ENCODE measurements around the gene SPOUT1. TPM values are rescaled to one million over a fixed set of nuclear protein-coding genes. Genes with fewer than 3 reads are reported as not detected.

SPOUT1 gene
- total and polyA plus RNA-seq, 2 of the 13 experiments (the other 11 are each of a cell fraction or from before 2014, with no cell fraction given): 39.0 to 45.8 TPM

DNA sequence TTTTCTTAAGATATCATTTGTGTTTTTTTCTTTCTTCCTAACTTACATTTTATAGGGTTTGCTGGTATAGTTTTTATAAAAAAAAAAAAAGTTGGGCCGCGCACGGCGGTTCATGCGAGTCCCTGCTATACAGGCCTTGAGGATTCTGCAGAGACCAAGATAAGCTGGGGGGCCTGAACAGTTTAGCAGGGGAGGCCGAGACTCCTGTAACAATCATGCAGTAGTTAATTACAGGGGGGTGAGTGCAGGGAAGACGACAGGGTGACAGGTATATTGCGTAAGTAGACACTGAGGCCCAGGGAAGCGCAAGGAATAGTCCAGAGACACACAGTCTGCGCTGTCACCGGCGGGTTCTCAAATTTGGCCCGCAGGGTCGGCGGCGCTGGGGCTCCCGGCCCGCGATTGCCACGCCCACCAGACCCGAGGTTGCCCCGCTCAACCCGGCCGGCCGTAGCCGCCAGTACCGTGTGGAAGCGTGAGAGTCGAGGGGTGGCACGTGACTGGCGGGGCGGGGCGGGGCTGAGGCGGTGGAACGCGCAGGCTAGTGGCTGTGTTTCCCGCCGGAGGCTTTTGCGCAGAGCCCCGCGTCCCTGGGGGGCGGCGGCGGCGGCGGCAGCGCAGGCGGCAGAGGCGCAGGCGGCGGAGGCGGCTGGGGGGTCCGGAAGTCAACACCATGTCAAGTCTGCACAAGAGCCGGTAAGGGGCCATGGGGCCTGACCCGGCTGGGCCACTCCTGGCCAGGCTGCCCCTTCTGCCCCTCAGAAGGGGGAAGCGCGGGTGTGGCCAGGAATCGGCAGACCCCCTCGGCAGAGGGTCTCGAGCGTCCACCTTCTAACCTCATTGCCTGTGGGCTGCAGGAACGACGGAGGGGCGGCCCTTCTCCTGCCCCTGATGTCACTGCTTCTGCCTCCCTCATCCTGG lies 42.7 kb downstream of the SPOUT1 start, which contains the start of gene TBC1D13 (continued):
- no peak for TF ChIP-seq MAFK (conservative IDR thresholded peaks at IDR 0.05 in 1 of 2, IDR thresholded peaks at IDR 0.05 in 1 of 2; ENCODE audit: low read length in 2 of 2)
- TF ChIP-seq ZNF619 (CRISPR knock-in tag; IDR thresholded peaks at IDR 0.05): peak; percentile 94
- TF ChIP-seq, protein P1, sequence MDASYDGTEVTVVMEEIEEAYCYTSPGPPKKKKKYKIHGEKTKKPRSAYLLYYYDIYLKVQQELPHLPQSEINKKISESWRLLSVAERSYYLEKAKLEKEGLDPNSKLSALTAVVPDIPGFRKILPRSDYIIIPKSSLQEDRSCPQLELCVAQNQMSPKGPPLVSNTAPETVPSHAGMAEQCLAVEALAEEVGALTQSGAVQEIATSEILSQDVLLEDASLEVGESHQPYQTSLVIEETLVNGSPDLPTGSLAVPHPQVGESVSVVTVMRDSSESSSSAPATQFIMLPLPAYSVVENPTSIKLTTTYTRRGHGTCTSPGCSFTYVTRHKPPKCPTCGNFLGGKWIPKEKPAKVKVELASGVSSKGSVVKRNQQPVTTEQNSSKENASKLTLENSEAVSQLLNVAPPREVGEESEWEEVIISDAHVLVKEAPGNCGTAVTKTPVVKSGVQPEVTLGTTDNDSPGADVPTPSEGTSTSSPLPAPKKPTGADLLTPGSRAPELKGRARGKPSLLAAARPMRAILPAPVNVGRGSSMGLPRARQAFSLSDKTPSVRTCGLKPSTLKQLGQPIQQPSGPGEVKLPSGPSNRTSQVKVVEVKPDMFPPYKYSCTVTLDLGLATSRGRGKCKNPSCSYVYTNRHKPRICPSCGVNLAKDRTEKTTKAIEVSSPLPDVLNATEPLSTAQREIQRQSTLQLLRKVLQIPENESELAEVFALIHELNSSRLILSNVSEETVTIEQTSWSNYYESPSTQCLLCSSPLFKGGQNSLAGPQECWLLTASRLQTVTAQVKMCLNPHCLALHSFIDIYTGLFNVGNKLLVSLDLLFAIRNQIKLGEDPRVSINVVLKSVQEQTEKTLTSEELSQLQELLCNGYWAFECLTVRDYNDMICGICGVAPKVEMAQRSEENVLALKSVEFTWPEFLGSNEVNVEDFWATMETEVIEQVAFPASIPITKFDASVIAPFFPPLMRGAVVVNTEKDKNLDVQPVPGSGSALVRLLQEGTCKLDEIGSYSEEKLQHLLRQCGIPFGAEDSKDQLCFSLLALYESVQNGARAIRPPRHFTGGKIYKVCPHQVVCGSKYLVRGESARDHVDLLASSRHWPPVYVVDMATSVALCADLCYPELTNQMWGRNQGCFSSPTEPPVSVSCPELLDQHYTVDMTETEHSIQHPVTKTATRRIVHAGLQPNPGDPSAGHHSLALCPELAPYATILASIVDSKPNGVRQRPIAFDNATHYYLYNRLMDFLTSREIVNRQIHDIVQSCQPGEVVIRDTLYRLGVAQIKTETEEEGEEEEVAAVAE (CRISPR knock-in tag; IDR thresholded peaks at IDR 0.05; ENCODE audit: borderline replicate concordance): 0 out of 2 replicates have a peak, but pooled peaks have one; percentile 49
- TF ChIP-seq SRY (CRISPR knock-in tag; IDR thresholded peaks at IDR 0.05): peak; percentile 91; the same call in 1 of the 2 replicates
- TF ChIP-seq PRMT3 (CRISPR knock-in tag; IDR thresholded peaks at IDR 0.05; ENCODE audit: borderline replicate concordance, low read depth): no peak
- peak; percentile 96 for TF ChIP-seq ZNF616 (CRISPR knock-in tag; IDR thresholded peaks at IDR 0.05; ENCODE audit: low read depth)
- peak; percentile 62; the same call in 1 of the 2 replicates for TF ChIP-seq ZNF143 (CRISPR knock-in tag; IDR thresholded peaks at IDR 0.05)
- TF ChIP-seq, protein P2, sequence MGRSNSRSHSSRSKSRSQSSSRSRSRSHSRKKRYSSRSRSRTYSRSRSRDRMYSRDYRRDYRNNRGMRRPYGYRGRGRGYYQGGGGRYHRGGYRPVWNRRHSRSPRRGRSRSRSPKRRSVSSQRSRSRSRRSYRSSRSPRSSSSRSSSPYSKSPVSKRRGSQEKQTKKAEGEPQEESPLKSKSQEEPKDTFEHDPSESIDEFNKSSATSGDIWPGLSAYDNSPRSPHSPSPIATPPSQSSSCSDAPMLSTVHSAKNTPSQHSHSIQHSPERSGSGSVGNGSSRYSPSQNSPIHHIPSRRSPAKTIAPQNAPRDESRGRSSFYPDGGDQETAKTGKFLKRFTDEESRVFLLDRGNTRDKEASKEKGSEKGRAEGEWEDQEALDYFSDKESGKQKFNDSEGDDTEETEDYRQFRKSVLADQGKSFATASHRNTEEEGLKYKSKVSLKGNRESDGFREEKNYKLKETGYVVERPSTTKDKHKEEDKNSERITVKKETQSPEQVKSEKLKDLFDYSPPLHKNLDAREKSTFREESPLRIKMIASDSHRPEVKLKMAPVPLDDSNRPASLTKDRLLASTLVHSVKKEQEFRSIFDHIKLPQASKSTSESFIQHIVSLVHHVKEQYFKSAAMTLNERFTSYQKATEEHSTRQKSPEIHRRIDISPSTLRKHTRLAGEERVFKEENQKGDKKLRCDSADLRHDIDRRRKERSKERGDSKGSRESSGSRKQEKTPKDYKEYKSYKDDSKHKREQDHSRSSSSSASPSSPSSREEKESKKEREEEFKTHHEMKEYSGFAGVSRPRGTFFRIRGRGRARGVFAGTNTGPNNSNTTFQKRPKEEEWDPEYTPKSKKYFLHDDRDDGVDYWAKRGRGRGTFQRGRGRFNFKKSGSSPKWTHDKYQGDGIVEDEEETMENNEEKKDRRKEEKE (IDR thresholded peaks at IDR 0.05): no peak
- no peak for TF ChIP-seq RFX3 (CRISPR knock-in tag; IDR thresholded peaks at IDR 0.05)
- TF ChIP-seq SNRNP70 (IDR thresholded peaks at IDR 0.05; ENCODE audit: low read depth, low read length): no peak
- no peak for TF ChIP-seq ZNF775 (CRISPR knock-in tag; IDR thresholded peaks at IDR 0.05; ENCODE audit: borderline replicate concordance)
- peak; percentile 81; the same call in 1 of the 2 replicates for TF ChIP-seq ZNF121 (CRISPR knock-in tag; IDR thresholded peaks at IDR 0.05)
- no peak for TF ChIP-seq NFE2L2 (IDR thresholded peaks at IDR 0.05; ENCODE audit: low read length)
- peak; percentile 83 for TF ChIP-seq FOXA3 (CRISPR knock-in tag; IDR thresholded peaks at IDR 0.05)
- no peak for TF ChIP-seq ZNF326 (CRISPR knock-in tag; IDR thresholded peaks at IDR 0.05; ENCODE audit: borderline replicate concordance)
- TF ChIP-seq SMAD1 (CRISPR knock-in tag; IDR thresholded peaks at IDR 0.05; ENCODE audit: borderline replicate concordance, low read depth): peak; percentile 82; the same call in 1 of the 2 replicates
- TF ChIP-seq RXRB (CRISPR knock-in tag; IDR thresholded peaks at IDR 0.05; ENCODE audit: borderline replicate concordance): peak; percentile 66
- TF ChIP-seq ZFP90 (CRISPR knock-in tag; IDR thresholded peaks at IDR 0.05; ENCODE audit: borderline replicate concordance): peak; percentile 86; the same call in 1 of the 2 replicates
- peak; percentile 83 for TF ChIP-seq CBX1 (IDR thresholded peaks at IDR 0.05; ENCODE audit: low read depth)
- no peak for TF ChIP-seq MBNL3 (CRISPR knock-in tag; conservative IDR thresholded peaks at IDR 0.05)
- 0 out of 2 replicates have a peak, but pooled peaks have one; percentile 86 for TF ChIP-seq CAMTA2 (CRISPR knock-in tag; IDR thresholded peaks at IDR 0.05; ENCODE audit: borderline replicate concordance)
- TF ChIP-seq TEAD3 (CRISPR knock-in tag; optimal IDR thresholded peaks at IDR 0.05; ENCODE audit: borderline replicate concordance): peak; percentile 81
- TF ChIP-seq ZFP1 (CRISPR knock-in tag; IDR thresholded peaks at IDR 0.05): no peak
